DND-41 (cell line): ENCODE measurements around the gene NEGR1.

Experiments
- ATAC-seq: fragments of 200-7000 bp; cut with Tn5 transposase; 3 replicates; pipeline ENCODE4 v1.9.1; 2021; ENCODE audit warnings: low read depth; ENCODE audit not compliant: insufficient read depth
- DNase-seq: peaks from one replicate; pipeline ENCODE4 v3.0.0-alpha.2; 2020
- H2AFZ ChIP-seq: 2 replicates; pipeline ENCODE4 v1.6.0; 2012; ENCODE audit warnings: low read depth, low read length
- H3K27ac ChIP-seq: 2 replicates; pipeline ENCODE4 v1.5.1; 2012; ENCODE audit warnings: low read length, inconsistent platforms
- H3K27me3 ChIP-seq: fragments of 200-600 bp; sonication (generic); 2 replicates; pipeline ENCODE4 v1.6.0; 2012; ENCODE audit warnings: low read length, mild to moderate bottlenecking, inconsistent platforms; ENCODE audit not compliant: insufficient read depth, poor library complexity
- H3K36me3 ChIP-seq: 2 replicates; pipeline ENCODE4 v1.5.1; 2012; ENCODE audit warnings: low read length, inconsistent platforms; ENCODE audit not compliant: insufficient read depth
- H3K4me1 ChIP-seq: 2 replicates; pipeline ENCODE4 v1.5.1; 2012; ENCODE audit warnings: mild to moderate bottlenecking, low read length; ENCODE audit not compliant: insufficient read depth
- H3K4me2 ChIP-seq: 2 replicates; pipeline ENCODE4 v1.6.0; 2012; ENCODE audit warnings: mild to moderate bottlenecking, moderate library complexity, low read length, inconsistent platforms; ENCODE audit not compliant: insufficient read depth
- H3K4me3 ChIP-seq, 2 experiments: fragments of 200-600 bp in 1 of 2; shearing (Covaris generic) in 1 of 2; 2 replicates each; pipeline ENCODE4 v1.5.1; 2012 to 2016; ENCODE audit warnings: inconsistent platforms in 2 of 2, low read length in 2 of 2, mild to moderate bottlenecking in 2 of 2, low read depth in 1 of 2, moderate library complexity in 1 of 2
- H3K79me2 ChIP-seq: 2 replicates; pipeline ENCODE4 v1.6.0; 2012; ENCODE audit warnings: low read length, inconsistent platforms; ENCODE audit not compliant: insufficient read depth
- H3K9ac ChIP-seq: 2 replicates; pipeline ENCODE4 v1.6.0; 2012; ENCODE audit warnings: low read depth, mild to moderate bottlenecking, inconsistent platforms, low read length, moderate library complexity
- H3K9me3 ChIP-seq: 2 replicates; pipeline ENCODE4 v1.5.1; 2012; ENCODE audit warnings: low read length, moderate library complexity, mild to moderate bottlenecking, inconsistent platforms; ENCODE audit not compliant: insufficient read depth, severe bottlenecking
- H4K20me1 ChIP-seq: 2 replicates; pipeline ENCODE4 v1.6.0; 2012; ENCODE audit warnings: low read length; ENCODE audit not compliant: insufficient read depth
- CTCF ChIP-seq: IDR thresholded peaks from 2 replicates; pipeline ENCODE4 v1.5.1; 2012; ENCODE audit warnings: borderline replicate concordance, low read length, moderate library complexity, mild to moderate bottlenecking; ENCODE audit not compliant: poor library complexity, severe bottlenecking; ENCODE audit errors: extremely low read depth
- EZH2 ChIP-seq: IDR thresholded peaks from 3 replicates; pipeline ENCODE4 v1.6.1; 2012; ENCODE audit warnings: borderline replicate concordance, low read depth, mild to moderate bottlenecking, moderate library complexity, low read length, inconsistent platforms; ENCODE audit not compliant: severe bottlenecking

Gene NEGR1

GRCh38 chr1:72117621-72118020, 164.7 kb downstream of the NEGR1 start:
- H2AFZ ChIP-seq = no peak overlapping the region
- ATAC-seq (no peak), DNase-seq (no peak)
- no peaks in the 10 kb centered on the region for H3K36me3 ChIP-seq
- H3K9me3 ChIP-seq = no peaks in the 10 kb centered on the region
- H3K4me2 ChIP-seq = no peak overlapping the region
- H3K27me3 ChIP-seq = no peaks in the 10 kb centered on the region
- no peaks in the 10 kb centered on the region for H4K20me1 ChIP-seq
- no peak overlapping the region for H3K4me3 ChIP-seq
- H3K27ac ChIP-seq = no peak overlapping the region
- no peaks in the 10 kb centered on the region for H3K4me1 ChIP-seq
- TF ChIP-seq EZH2 (no peak), CTCF (no peak)
- H3K9ac ChIP-seq = no peak overlapping the region
- H3K79me2 ChIP-seq = no peaks in the 10 kb centered on the region

GRCh38 chr1:72115290-72115689, 167.0 kb downstream of the NEGR1 start:
- Histone ChIP-seq H3K4me3 (no peak overlapping the region), H2AFZ (no peak overlapping the region), H3K36me3 (no peaks in the 10 kb centered on the region), H3K9me3 (no peaks in the 10 kb centered on the region), H3K9ac (no peak overlapping the region), H4K20me1 (no peaks in the 10 kb centered on the region), H3K4me1 (no peaks in the 10 kb centered on the region), H3K79me2 (no peaks in the 10 kb centered on the region), H3K27ac (no peak overlapping the region), H3K4me2 (no peak overlapping the region), H3K27me3 (no peaks in the 10 kb centered on the region)
- TF ChIP-seq EZH2 = no peak
- TF ChIP-seq CTCF = no peak
- ATAC-seq (no peak), DNase-seq (no peak)

GRCh38 chr1:72111662-72112061, 170.7 kb downstream of the NEGR1 start:
- TF ChIP-seq EZH2 (no peak), CTCF (no peak)
- H3K27ac ChIP-seq = no peak overlapping the region
- no peak overlapping the region for H3K4me2 ChIP-seq

GRCh38 chr1:72109916-72110315, 172.4 kb downstream of the NEGR1 start:
- Histone ChIP-seq H3K4me1 (no peaks in the 10 kb centered on the region), H3K4me3 (no peak overlapping the region), H3K9me3 (no peaks in the 10 kb centered on the region), H2AFZ (no peak overlapping the region), H4K20me1 (no peaks in the 10 kb centered on the region), H3K79me2 (no peaks in the 10 kb centered on the region), H3K4me2 (no peak overlapping the region), H3K9ac (no peak overlapping the region), H3K27ac (no peak overlapping the region), H3K27me3 (no peaks in the 10 kb centered on the region), H3K36me3 (no peaks in the 10 kb centered on the region)
- no peak for TF ChIP-seq EZH2
- no peak for TF ChIP-seq CTCF
- DNase-seq = no peak
- ATAC-seq = no peak

More at GRCh38 chr1:72111662-72112061, 170.7 kb downstream of the NEGR1 start:
- no peaks in the 10 kb centered on the region for H3K4me1 ChIP-seq
- H3K27me3 ChIP-seq = no peaks in the 10 kb centered on the region
- no peaks in the 10 kb centered on the region for H4K20me1 ChIP-seq
- H3K9ac ChIP-seq = no peak overlapping the region
- H3K79me2 ChIP-seq = no peaks in the 10 kb centered on the region
- no peak for ATAC-seq
- no peaks in the 10 kb centered on the region for H3K36me3 ChIP-seq
- DNase-seq = no peak
- H3K9me3 ChIP-seq = no peaks in the 10 kb centered on the region
- no peak overlapping the region for H2AFZ ChIP-seq
- H3K4me3 ChIP-seq = no peak overlapping the region
